Lower lobe of right lung (tissue), 2 donors: Measurements from ENCODE around the gene HACL1. TPM values are rescaled to one million over a fixed set of nuclear protein-coding genes. Genes with fewer than 3 reads are reported as not detected.
A peak's percentile ranks its signal among the peaks of the same experiment; 100 is the strongest.

Source experiments
- ATAC-seq, 2 donors: fragments of 200-7000 bp; cut with Tn5 transposase; one replicate each; pipeline ENCODE4 v1.9.1; 2020 to 2022; ENCODE audit warnings: mild to moderate bottlenecking in 2 of 2, moderate library complexity in 2 of 2
- DNase-seq: peaks from one replicate; pipeline ENCODE4 v3.0.0-alpha.2; 2020
- H3K27ac ChIP-seq: fragments of 200-600 bp; one replicate; pipeline ENCODE4 v1.8.0; 2022
- H3K27me3 ChIP-seq: fragments of 200-600 bp; one replicate; pipeline ENCODE4 v1.8.0; 2022; ENCODE audit warnings: low read depth
- H3K36me3 ChIP-seq: fragments of 200-600 bp; one replicate; pipeline ENCODE4 v1.8.0; 2022; ENCODE audit warnings: mild to moderate bottlenecking
- H3K4me1 ChIP-seq: fragments of 200-600 bp; one replicate; pipeline ENCODE4 v1.8.0; 2022
- H3K4me3 ChIP-seq: fragments of 200-600 bp; one replicate; pipeline ENCODE4 v1.8.0; 2022; ENCODE audit warnings: mild to moderate bottlenecking
- H3K9me3 ChIP-seq: fragments of 200-600 bp; one replicate; pipeline ENCODE4 v1.8.0; 2022
- CTCF ChIP-seq: fragments of 200-600 bp; IDR thresholded peaks from one replicate; pipeline ENCODE4 v1.8.0; 2022; ENCODE audit warnings: antibody characterized with exemption, mild to moderate bottlenecking
- intact Hi-C: fragments of 100-400 bp; cut with DNase I; formaldehyde crosslinking; loops from one replicate; pipeline ENCODE4 v1.11.0; 2022
- total RNA-seq: library from RNA; stranded (reverse); fragmentation: NEBNext Ultra II Directional; extraction: Animal tissue kit (Norgen Biotek cat#: 25700); gene quantifications from one replicate; pipeline ENCODE4 v1.2.1, GENCODE V29; 2021
- donor health status: DM: no; HTN: yes; CAD: no; lungs with severe emphysema.

Gene HACL1
- total RNA-seq, 1 donor from 2014 or later = 21.2 TPM

- peak overlapping the region; percentile 69 for H3K27ac ChIP-seq
- no peak for TF ChIP-seq CTCF
- DNase-seq (no peak), ATAC-seq (peak; percentile 94 to 95)
- no peaks in the 10 kb centered on the region for H3K9me3 ChIP-seq
- H3K36me3 ChIP-seq = no peaks in the 10 kb centered on the region
- H3K4me1 ChIP-seq = peaks cover 15% of the 10 kb centered on the region
- H3K27me3 ChIP-seq = no peaks in the 10 kb centered on the region
- H3K4me3 ChIP-seq = no peak overlapping the region
- intact Hi-C loops = no loop called here
Observed at GRCh38 chr3:15528854-15529537, 72.4 kb downstream of the HACL1 start.

- H3K9me3 ChIP-seq = no peaks in the 10 kb centered on the region
- TF ChIP-seq CTCF = no peak
- intact Hi-C loops = no loop called here
- H3K27ac ChIP-seq = no peak overlapping the region
- H3K36me3 ChIP-seq = no peaks in the 10 kb centered on the region
- H3K4me1 ChIP-seq = peaks cover 15% of the 10 kb centered on the region
- ATAC-seq = no peak
- H3K27me3 ChIP-seq = no peaks in the 10 kb centered on the region
- H3K4me3 ChIP-seq = no peak overlapping the region
- no peak for DNase-seq
Observed at GRCh38 chr3:15527031-15527459, 74.3 kb downstream of the HACL1 start.

- TF ChIP-seq CTCF = no peak
- H3K9me3 ChIP-seq = no peaks in the 10 kb centered on the region
- no peak overlapping the region for H3K4me3 ChIP-seq
- intact Hi-C loops = no loop called here
- no peaks in the 10 kb centered on the region for H3K27me3 ChIP-seq
- H3K4me1 ChIP-seq = peaks cover 15% of the 10 kb centered on the region
- H3K36me3 ChIP-seq = no peaks in the 10 kb centered on the region
- ATAC-seq (no peak), DNase-seq (no peak)
- no peak overlapping the region for H3K27ac ChIP-seq
Observed at GRCh38 chr3:15525790-15526189, 75.6 kb downstream of the HACL1 start.

- intact Hi-C loops = no loop called here
- TF ChIP-seq CTCF = no peak
- no peaks in the 10 kb centered on the region for H3K36me3 ChIP-seq
Observed at GRCh38 chr3:15523660-15524417, 77.5 kb downstream of the HACL1 start.

GRCh38 chr3:15522016-15522415 is 79.4 kb downstream of the HACL1 start:
- no peaks in the 10 kb centered on the region for H3K4me1 ChIP-seq
- intact Hi-C loops = no loop called here
- H3K4me3 ChIP-seq = no peak overlapping the region
- ATAC-seq (no peak), DNase-seq (no peak)
- TF ChIP-seq CTCF = no peak
- no peak overlapping the region for H3K27ac ChIP-seq
- H3K27me3 ChIP-seq = no peaks in the 10 kb centered on the region
- no peaks in the 10 kb centered on the region for H3K36me3 ChIP-seq
- H3K9me3 ChIP-seq = no peaks in the 10 kb centered on the region

More at GRCh38 chr3:15523660-15524417, 77.5 kb downstream of the HACL1 start:
- Histone ChIP-seq H3K27ac (no peak overlapping the region), H3K9me3 (no peaks in the 10 kb centered on the region), H3K4me1 (peaks cover 5% of the 10 kb centered on the region), H3K27me3 (no peaks in the 10 kb centered on the region), H3K4me3 (no peak overlapping the region)
- DNase-seq (no peak), ATAC-seq (no peak)
